ENCODE results near the gene ADSS1. TPM values are rescaled to one million over a fixed set of nuclear protein-coding genes. Genes with fewer than 3 reads are reported as not detected.

The ADSS1 gene
- total RNA-seq, 4 donors from 2014 or later = 4.4 to 11.3 (median 7.1) TPM; not detected in 1

- H3K4me1 ChIP-seq = peaks cover 10 to 13% (median 13%) of the 10 kb centered on the region in 4 donors
- intact Hi-C loops (cut with DNase I; ENCODE audit: low total_unique reads) (no loop called here), in situ Hi-C loops (cut with MboI; ENCODE audit: low pct_ligation_motif_present in 1 of 4, low pct_unique_long_range_greater_than_20kb in 1 of 4, low sequenced_read_pairs in 3 of 4) (loop anchor here in 1 of 4 donors (10.0 kb wide), 1 partner anchor 73 kb away; no protein-coding TSS in a partner anchor)
- H3K36me3 ChIP-seq = peaks cover 0 to 19% (median 7%) of the 10 kb centered on the region in 4 donors
- no peak for DNase-seq
- H3K9me3 ChIP-seq = no peaks in the 10 kb centered on the region
- TF ChIP-seq POLR2AphosphoS5 (IDR thresholded peaks at IDR 0.05) (no peak), CTCF (IDR thresholded peaks at IDR 0.05) (no peak)
- no peak overlapping the region for H3K27ac ChIP-seq
- H3K27me3 ChIP-seq = no peaks in the 10 kb centered on the region
- no peak overlapping the region for H3K4me3 ChIP-seq
- 87% methylated on average over 10 of the region's 10 CpGs; no CpG with 5 or more reads in 1 of the 2 donors for WGBS, 2 donors (ENCODE audit: low coverage in 1 of 2)
These were observed 5.9 kb upstream of the ADSS1 start for GRCh38 chr14:104718147-104718546.

GRCh38 chr14:104718871-104719270 is 5.2 kb upstream of the ADSS1 start:
- intact Hi-C loops (cut with DNase I; ENCODE audit: low total_unique reads) = no loop called here
- Histone ChIP-seq H3K4me3 (no peak overlapping the region), H3K9me3 (no peaks in the 10 kb centered on the region), H3K36me3 (peaks cover 0 to 12% (median 4%) of the 10 kb centered on the region in 4 donors), H3K4me1 (peaks cover 15 to 20% (median 18%) of the 10 kb centered on the region in 4 donors), H3K27ac (no peak overlapping the region), H3K27me3 (no peaks in the 10 kb centered on the region)
- TF ChIP-seq EP300 (IDR thresholded peaks at IDR 0.05; ENCODE audit: low read depth) = no peak
- TF ChIP-seq POLR2A (IDR thresholded peaks at IDR 0.05) = no peak
- TF ChIP-seq POLR2AphosphoS5 (IDR thresholded peaks at IDR 0.05) = no peak
- TF ChIP-seq CTCF (IDR thresholded peaks at IDR 0.05) = no peak
- no peak for DNase-seq
- in situ Hi-C loops (cut with MboI; ENCODE audit: low pct_ligation_motif_present in 1 of 4, low pct_unique_long_range_greater_than_20kb in 1 of 4, low sequenced_read_pairs in 3 of 4) = loop anchor here in 1 of 4 donors (10.0 kb wide), 1 partner anchor 74 kb away; no protein-coding TSS in a partner anchor
- WGBS, 2 donors (ENCODE audit: low coverage in 1 of 2) = 92% methylated on average over 8 of the region's 11 CpGs; no CpG with 5 or more reads in 1 of the 2 donors

- Histone ChIP-seq H3K4me3 (no peak overlapping the region), H3K36me3 (peaks cover 0 to 7% (median 2%) of the 10 kb centered on the region in 4 donors), H3K4me1 (peaks cover 15 to 23% (median 19%) of the 10 kb centered on the region in 4 donors), H3K27ac (no peak overlapping the region), H3K27me3 (no peaks in the 10 kb centered on the region), H3K9me3 (no peaks in the 10 kb centered on the region)
- WGBS, 2 donors (ENCODE audit: low coverage in 1 of 2) = 82% methylated on average over 14 of the region's 15 CpGs; no CpG with 5 or more reads in 1 of the 2 donors
- intact Hi-C loops (cut with DNase I; ENCODE audit: low total_unique reads) (no loop called here), in situ Hi-C loops (cut with MboI; ENCODE audit: low pct_ligation_motif_present in 1 of 4, low pct_unique_long_range_greater_than_20kb in 1 of 4, low sequenced_read_pairs in 3 of 4) (loop anchor here in 1 of 4 donors (10.0 kb wide), 1 partner anchor 75 kb away; no protein-coding TSS in a partner anchor)
- DNase-seq = no peak
- TF ChIP-seq POLR2A (IDR thresholded peaks at IDR 0.05) = no peak
- TF ChIP-seq CTCF (IDR thresholded peaks at IDR 0.05) = no peak
- TF ChIP-seq EP300 (IDR thresholded peaks at IDR 0.05; ENCODE audit: low read depth) = no peak
- TF ChIP-seq POLR2AphosphoS5 (IDR thresholded peaks at IDR 0.05) = no peak
These were observed 4.7 kb upstream of the ADSS1 start for GRCh38 chr14:104719343-104719742.

GRCh38 chr14:104721505-104722431 is 2.3 kb upstream of the ADSS1 start:
- Histone ChIP-seq H3K27ac (peak overlapping the region in 2 of 4 donors; percentile 19 to 74), H3K9me3 (no peaks in the 10 kb centered on the region), H3K36me3 (no peaks in the 10 kb centered on the region), H3K4me3 (no peak overlapping the region), H3K4me1 (peaks cover 23 to 32% (median 28%) of the 10 kb centered on the region in 4 donors), H3K27me3 (no peaks in the 10 kb centered on the region)
- intact Hi-C loops (cut with DNase I; ENCODE audit: low total_unique reads) = no loop called here
- no peak for DNase-seq
- no peak for TF ChIP-seq CTCF (IDR thresholded peaks at IDR 0.05)
- no peak for TF ChIP-seq EP300 (IDR thresholded peaks at IDR 0.05; ENCODE audit: low read depth)
- no peak for TF ChIP-seq POLR2AphosphoS5 (IDR thresholded peaks at IDR 0.05)
- TF ChIP-seq POLR2A (IDR thresholded peaks at IDR 0.05) = no peak
- in situ Hi-C loops (cut with MboI; ENCODE audit: low pct_ligation_motif_present in 1 of 4, low pct_unique_long_range_greater_than_20kb in 1 of 4, low sequenced_read_pairs in 3 of 4) = no loop called here
- 76% methylated on average over 14 of the region's 18 CpGs; no CpG with 5 or more reads in 1 of the 2 donors for WGBS, 2 donors (ENCODE audit: low coverage in 1 of 2)

Data from transverse colon (tissue), 4 donors.